ENCODE measurements around the gene MRPS14. TPM values are rescaled to one million over a fixed set of nuclear protein-coding genes. Genes with fewer than 3 reads are reported as not detected.

Gene MRPS14
- total and polyA plus RNA-seq, 9 of the 15 experiments (the other 6 are each of a cell fraction or from before 2014, with no cell fraction given): 38.1 to 231 (median 54.9) TPM

DNA sequence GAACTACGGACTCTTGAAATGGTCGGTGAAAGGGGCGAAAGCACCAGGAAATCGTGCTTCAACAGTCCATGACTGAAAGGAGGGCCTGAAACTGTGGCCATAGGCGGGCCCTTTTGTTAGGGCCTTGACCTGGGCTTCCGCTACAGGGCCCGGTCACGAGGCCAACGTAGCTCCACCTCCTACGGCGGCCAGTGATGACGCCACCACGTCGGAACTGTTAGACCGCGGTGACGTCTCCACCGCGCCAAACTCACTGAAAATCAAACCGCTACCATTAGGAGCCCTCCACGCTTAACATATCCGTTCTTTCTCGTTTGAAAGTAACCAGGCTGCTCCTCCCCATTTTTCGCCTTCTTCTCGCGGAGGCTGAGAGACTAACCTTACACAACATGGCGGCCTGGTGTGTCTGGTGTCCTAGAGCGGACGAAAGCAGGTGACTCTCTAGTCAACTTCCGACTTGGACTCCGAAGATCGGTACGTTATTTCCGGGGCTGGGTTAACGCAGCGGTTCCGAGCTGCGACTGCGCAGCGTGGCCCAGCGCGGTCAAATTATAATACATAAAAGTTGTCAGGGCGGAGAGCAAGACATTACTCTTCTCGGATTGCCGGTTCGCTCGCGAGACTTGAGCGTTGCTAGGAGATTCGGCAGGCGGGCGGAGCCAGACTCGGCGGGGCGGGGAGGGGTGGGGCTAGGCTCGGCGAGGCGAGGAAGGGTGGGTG is 23.8 kb downstream of the MRPS14 start (continued):
- peak; percentile 58 to 72 for TF ChIP-seq MAZ (CRISPR knock-in tag; conservative IDR thresholded peaks at IDR 0.05 in 1 of 2, IDR thresholded peaks at IDR 0.05 in 1 of 2)
- TF ChIP-seq, protein P1, sequence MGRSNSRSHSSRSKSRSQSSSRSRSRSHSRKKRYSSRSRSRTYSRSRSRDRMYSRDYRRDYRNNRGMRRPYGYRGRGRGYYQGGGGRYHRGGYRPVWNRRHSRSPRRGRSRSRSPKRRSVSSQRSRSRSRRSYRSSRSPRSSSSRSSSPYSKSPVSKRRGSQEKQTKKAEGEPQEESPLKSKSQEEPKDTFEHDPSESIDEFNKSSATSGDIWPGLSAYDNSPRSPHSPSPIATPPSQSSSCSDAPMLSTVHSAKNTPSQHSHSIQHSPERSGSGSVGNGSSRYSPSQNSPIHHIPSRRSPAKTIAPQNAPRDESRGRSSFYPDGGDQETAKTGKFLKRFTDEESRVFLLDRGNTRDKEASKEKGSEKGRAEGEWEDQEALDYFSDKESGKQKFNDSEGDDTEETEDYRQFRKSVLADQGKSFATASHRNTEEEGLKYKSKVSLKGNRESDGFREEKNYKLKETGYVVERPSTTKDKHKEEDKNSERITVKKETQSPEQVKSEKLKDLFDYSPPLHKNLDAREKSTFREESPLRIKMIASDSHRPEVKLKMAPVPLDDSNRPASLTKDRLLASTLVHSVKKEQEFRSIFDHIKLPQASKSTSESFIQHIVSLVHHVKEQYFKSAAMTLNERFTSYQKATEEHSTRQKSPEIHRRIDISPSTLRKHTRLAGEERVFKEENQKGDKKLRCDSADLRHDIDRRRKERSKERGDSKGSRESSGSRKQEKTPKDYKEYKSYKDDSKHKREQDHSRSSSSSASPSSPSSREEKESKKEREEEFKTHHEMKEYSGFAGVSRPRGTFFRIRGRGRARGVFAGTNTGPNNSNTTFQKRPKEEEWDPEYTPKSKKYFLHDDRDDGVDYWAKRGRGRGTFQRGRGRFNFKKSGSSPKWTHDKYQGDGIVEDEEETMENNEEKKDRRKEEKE (IDR thresholded peaks at IDR 0.05; ENCODE audit: borderline replicate concordance in 1 of 2, control insufficient read depth in 1 of 2, low read depth in 2 of 2, low read length in 1 of 2): peak in 1 of 2 experiments; percentile 92; a peak in 1 of 4 replicates
- TF ChIP-seq, protein P2, sequence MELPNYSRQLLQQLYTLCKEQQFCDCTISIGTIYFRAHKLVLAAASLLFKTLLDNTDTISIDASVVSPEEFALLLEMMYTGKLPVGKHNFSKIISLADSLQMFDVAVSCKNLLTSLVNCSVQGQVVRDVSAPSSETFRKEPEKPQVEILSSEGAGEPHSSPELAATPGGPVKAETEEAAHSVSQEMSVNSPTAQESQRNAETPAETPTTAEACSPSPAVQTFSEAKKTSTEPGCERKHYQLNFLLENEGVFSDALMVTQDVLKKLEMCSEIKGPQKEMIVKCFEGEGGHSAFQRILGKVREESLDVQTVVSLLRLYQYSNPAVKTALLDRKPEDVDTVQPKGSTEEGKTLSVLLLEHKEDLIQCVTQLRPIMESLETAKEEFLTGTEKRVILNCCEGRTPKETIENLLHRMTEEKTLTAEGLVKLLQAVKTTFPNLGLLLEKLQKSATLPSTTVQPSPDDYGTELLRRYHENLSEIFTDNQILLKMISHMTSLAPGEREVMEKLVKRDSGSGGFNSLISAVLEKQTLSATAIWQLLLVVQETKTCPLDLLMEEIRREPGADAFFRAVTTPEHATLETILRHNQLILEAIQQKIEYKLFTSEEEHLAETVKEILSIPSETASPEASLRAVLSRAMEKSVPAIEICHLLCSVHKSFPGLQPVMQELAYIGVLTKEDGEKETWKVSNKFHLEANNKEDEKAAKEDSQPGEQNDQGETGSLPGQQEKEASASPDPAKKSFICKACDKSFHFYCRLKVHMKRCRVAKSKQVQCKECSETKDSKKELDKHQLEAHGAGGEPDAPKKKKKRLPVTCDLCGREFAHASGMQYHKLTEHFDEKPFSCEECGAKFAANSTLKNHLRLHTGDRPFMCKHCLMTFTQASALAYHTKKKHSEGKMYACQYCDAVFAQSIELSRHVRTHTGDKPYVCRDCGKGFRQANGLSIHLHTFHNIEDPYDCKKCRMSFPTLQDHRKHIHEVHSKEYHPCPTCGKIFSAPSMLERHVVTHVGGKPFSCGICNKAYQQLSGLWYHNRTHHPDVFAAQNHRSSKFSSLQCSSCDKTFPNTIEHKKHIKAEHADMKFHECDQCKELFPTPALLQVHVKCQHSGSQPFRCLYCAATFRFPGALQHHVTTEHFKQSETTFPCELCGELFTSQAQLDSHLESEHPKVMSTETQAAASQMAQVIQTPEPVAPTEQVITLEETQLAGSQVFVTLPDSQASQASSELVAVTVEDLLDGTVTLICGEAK (IDR thresholded peaks at IDR 0.05): peak; percentile 99
- TF ChIP-seq, protein P2 (CRISPR knock-in tag; IDR thresholded peaks at IDR 0.05): no peak
- TF ChIP-seq LCOR (CRISPR knock-in tag; IDR thresholded peaks at IDR 0.05): peak; percentile 93
- no peak for TF ChIP-seq PCBP1 (IDR thresholded peaks at IDR 0.05; ENCODE audit: low read depth, low read length, poor library complexity, severe bottlenecking)
- TF ChIP-seq PYGO2 (tag; IDR thresholded peaks at IDR 0.05): peak; percentile 40
- no peak for TF ChIP-seq BRF1 (IDR thresholded peaks at IDR 0.05; ENCODE audit: borderline replicate concordance, extremely low read depth, insufficient read length)
- TF ChIP-seq SP2 (IDR thresholded peaks at IDR 0.05; ENCODE audit: extremely low read depth, low read depth, low read length, poor library complexity, severe bottlenecking): peak; percentile 94
- peak; percentile 84 for TF ChIP-seq XRCC5 (IDR thresholded peaks at IDR 0.05; ENCODE audit: low read depth, low read length)

Data from K562 (cell line).